Endothelial cell of umbilical vein (primary cell): ENCODE measurements around the gene FNIP1. TPM values are rescaled to one million over a fixed set of nuclear protein-coding genes. Genes with fewer than 3 reads are reported as not detected.

ENCODE experiments used
- BruUV-seq: library from RNA; stranded (reverse); fragments of 400-500 nt; replicated peaks from 2 replicates; lab custom pipeline; 2021; lab: Mats Ljungman, UMichigan
- CTCF ChIA-PET: fragments of 300-600, 350-600 bp; sonication (Branson Sonifier 250); formaldehyde crosslinking; loops from one replicate; lab custom pipeline; 2021; ENCODE audit warnings: antibody characterized with exemption, inconsistent platforms; lab: Charles Lee
- POLR2A ChIA-PET: fragments of 300-600, 350-600 bp; sonication (Branson Sonifier 250); formaldehyde crosslinking; loops from one replicate; lab custom pipeline; 2021; ENCODE audit warnings: antibody characterized with exemption, inconsistent platforms; lab: Charles Lee
- DNase-seq: peaks from one replicate; pipeline ENCODE4 v3.0.0-alpha.2; 2011; ENCODE audit warnings: low read depth, low spot score
- FAIRE-seq: peaks from 2 replicates; lab custom pipeline; 2011; peaks lifted over from hg19 to GRCh38; lab: Jason Lieb, UNC
- H2AFZ ChIP-seq: 2 replicates; pipeline ENCODE4 v1.6.0; 2012; ENCODE audit warnings: low read depth, low read length, control low read depth, inconsistent platforms
- H3K27ac ChIP-seq: 2 replicates; pipeline ENCODE4 v1.5.1; 2011; ENCODE audit warnings: low read depth, mild to moderate bottlenecking, control low read depth, low read length, moderate library complexity; ENCODE audit not compliant: insufficient read depth
- H3K27me3 ChIP-seq, 2 experiments: 2 replicates each; pipeline versions ENCODE4 v1.6.0 to v1.6.1; 2011; ENCODE audit warnings: low read length in 2 of 2, mixed read lengths in 1 of 2; ENCODE audit not compliant: control insufficient read depth in 2 of 2, insufficient read depth in 2 of 2
- H3K36me3 ChIP-seq, 2 experiments: 2 replicates in 1 of 2; 3 replicates in 1 of 2; pipeline ENCODE4 v1.5.1; 2011; ENCODE audit warnings: low read length in 2 of 2, mild to moderate bottlenecking in 1 of 2, moderate library complexity in 1 of 2; ENCODE audit not compliant: control insufficient read depth in 2 of 2, insufficient read depth in 2 of 2; ENCODE audit errors: extremely low read depth in 1 of 2
- H3K4me1 ChIP-seq: 3 replicates; pipeline ENCODE4 v1.5.1; 2011; ENCODE audit warnings: mild to moderate bottlenecking, low read length; ENCODE audit not compliant: control insufficient read depth, insufficient read depth; ENCODE audit errors: extremely low read depth
- H3K4me2 ChIP-seq: 2 replicates; pipeline ENCODE4 v1.6.1; 2011; ENCODE audit warnings: low read length, control low read depth, mixed read lengths; ENCODE audit not compliant: insufficient read depth
- H3K4me3 ChIP-seq, 3 experiments: fragments of 200-600 bp in 1 of 3; sonication (generic), shearing (Covaris generic) in 1 of 3; replicated peaks in 1 of 3; 2 replicates each; pipeline ENCODE4 v1.5.1; 2011 to 2016; ENCODE audit warnings: control low read depth in 3 of 3, low read length in 3 of 3, mild to moderate bottlenecking in 2 of 3, inconsistent platforms in 1 of 3, low read depth in 1 of 3, moderate library complexity in 1 of 3; ENCODE audit not compliant: insufficient read depth in 1 of 3
- H3K79me2 ChIP-seq: 2 replicates; pipeline ENCODE4 v1.6.0; 2012; ENCODE audit warnings: low read length, inconsistent platforms; ENCODE audit not compliant: control insufficient read depth, insufficient read depth
- H3K9ac ChIP-seq: replicated peaks from 2 replicates; pipeline ENCODE3; 2011; ENCODE audit warnings: low read length, control low read depth; ENCODE audit not compliant: insufficient read depth; ENCODE audit errors: extremely low read depth
- H3K9me1 ChIP-seq: replicated peaks from 3 replicates; pipeline ENCODE4 v1.6.0; 2011; ENCODE audit warnings: mild to moderate bottlenecking, low read length; ENCODE audit not compliant: control insufficient read depth, insufficient read depth; ENCODE audit errors: extremely low read depth
- H3K9me3 ChIP-seq: replicated peaks from 2 replicates; pipeline ENCODE4 v1.5.1; 2012; ENCODE audit warnings: low read length, inconsistent platforms; ENCODE audit not compliant: control insufficient read depth, insufficient read depth
- H4K20me1 ChIP-seq: replicated peaks from 2 replicates; pipeline ENCODE3; 2011; ENCODE audit warnings: mild to moderate bottlenecking, low read length; ENCODE audit not compliant: control insufficient read depth, insufficient read depth; ENCODE audit errors: extremely low read depth
- CTCF ChIP-seq, 2 donors: IDR thresholded peaks; 1 replicate in 1 of 2; 2 replicates in 1 of 2; pipeline ENCODE4 v1.5.1; 2011; ENCODE audit warnings: low read length in 2 of 2, mild to moderate bottlenecking in 2 of 2, moderate library complexity in 2 of 2, control low read depth in 1 of 2, inconsistent platforms in 1 of 2, low read depth in 1 of 2; ENCODE audit not compliant: insufficient read depth in 1 of 2; ENCODE audit errors: extremely low read depth in 1 of 2
- EZH2 ChIP-seq: IDR thresholded peaks from 2 replicates; pipeline ENCODE4 v1.6.1; 2012; ENCODE audit warnings: borderline replicate concordance, low read depth, mild to moderate bottlenecking, moderate library complexity, low read length, inconsistent platforms; ENCODE audit not compliant: severe bottlenecking
- FOS ChIP-seq: IDR thresholded peaks from 2 replicates; pipeline ENCODE4 v1.6.1; 2011; ENCODE audit warnings: mild to moderate bottlenecking, low read length, moderate library complexity, borderline replicate concordance; ENCODE audit not compliant: insufficient read depth
- GATA2 ChIP-seq: IDR thresholded peaks from 2 replicates; pipeline ENCODE4 v1.7.0; 2011; ENCODE audit warnings: low read depth, mild to moderate bottlenecking, moderate library complexity, mixed read lengths, low read length; ENCODE audit not compliant: insufficient read length, insufficient read depth
- JUN ChIP-seq: IDR thresholded peaks from 2 replicates; pipeline ENCODE4 v1.6.1; 2011; ENCODE audit warnings: borderline replicate concordance, low read depth; ENCODE audit not compliant: insufficient read length, insufficient read depth
- MAX ChIP-seq: IDR thresholded peaks from 2 replicates; pipeline ENCODE4 v1.6.1; 2011; ENCODE audit not compliant: insufficient read depth, insufficient read length
- MYC ChIP-seq: IDR thresholded peaks from one replicate; pipeline ENCODE4 v1.6.1; 2011; ENCODE audit warnings: mild to moderate bottlenecking, low read depth, low read length
- POLR2A ChIP-seq: IDR thresholded peaks from 2 replicates; pipeline ENCODE4 v1.6.1; 2012; ENCODE audit warnings: low read depth, mild to moderate bottlenecking, control low read depth, low read length
- POLR2AphosphoS5 ChIP-seq: IDR thresholded peaks from 2 replicates; pipeline ENCODE4 v1.6.1; 2012; ENCODE audit warnings: low read depth, mild to moderate bottlenecking, control low read depth, low read length, moderate library complexity; ENCODE audit not compliant: insufficient read depth
- dilution Hi-C: fragments of 300-500 bp; cut with MboI; formaldehyde crosslinking; loops from one replicate; pipeline ENCODE4 v1.15.0; 2019; ENCODE audit warnings: low sequenced_read_pairs; ENCODE audit not compliant: extremely low pct_ligation_motif_present
- intact Hi-C: fragments of 100-400 bp; cut with micrococcal nuclease; formaldehyde crosslinking; loops from one replicate; pipeline ENCODE4 v1.10.0; 2022
- polyA plus RNA-seq, 4 experiments: library from polyadenylated mRNA; depleted of rRNA in 3 of 4; stranded (reverse) in 3 of 4; unstranded in 1 of 4; fragments of >200 nt; gene quantifications; 2 replicates each; pipeline versions ENCODE4 v1.2.1 to v1.2.3, GENCODE V29; 2011 to 2012; ENCODE audit warnings: missing spikeins in 1 of 4
- total RNA-seq: library from RNA; stranded (reverse); gene quantifications from 2 replicates; pipeline ENCODE4 v1.2.3, GENCODE V29; 2021

FNIP1 gene
- total and polyA plus RNA-seq, 2 donors (not counting 3 experiments of a cell fraction or from before 2014, with no cell fraction given) = 5.9 to 27.3 TPM

GRCh38 chr5:131684595-131684994 is 112.2 kb downstream of the FNIP1 start:
- H4K20me1 ChIP-seq = no peaks in the 10 kb centered on the region
- no TSS peak for BruUV-seq
- no peak for TF ChIP-seq JUN
- no peak for TF ChIP-seq FOS
- TF ChIP-seq MAX = no peak
- no peak for TF ChIP-seq POLR2AphosphoS5
- TF ChIP-seq MYC = no peak
- TF ChIP-seq GATA2 = no peak
- no peak for TF ChIP-seq POLR2A
- TF ChIP-seq CTCF (IDR thresholded peaks at IDR 0.05; ENCODE audit: extremely low read depth in 1 of 2, insufficient read depth in 1 of 2, low read depth in 1 of 2, low read length in 2 of 2) = no peak
- TF ChIP-seq EZH2 = no peak
- H2AFZ ChIP-seq = no peak overlapping the region
- CTCF ChIA-PET = no interaction called here
- POLR2A ChIA-PET = no interaction called here
- DNase-seq (no peak), FAIRE-seq (no peak)
- H3K36me3 ChIP-seq = no peaks in the 10 kb centered on the region
- no peak overlapping the region for H3K4me3 ChIP-seq
- intact Hi-C loops (no loop called here), dilution Hi-C loops (no loop called here)
- no peaks in the 10 kb centered on the region for H3K9me3 ChIP-seq
- H3K27ac ChIP-seq = no peak overlapping the region
- no peaks in the 10 kb centered on the region for H3K27me3 ChIP-seq
- H3K9ac ChIP-seq = no peak overlapping the region
- H3K4me2 ChIP-seq = no peak overlapping the region
- no peaks in the 10 kb centered on the region for H3K9me1 ChIP-seq
- no peaks in the 10 kb centered on the region for H3K79me2 ChIP-seq
- H3K4me1 ChIP-seq = no peaks in the 10 kb centered on the region
